Epithelial cell of prostate (primary cell): ENCODE results near the gene USP6.
"Not testable (repeated sequence)": the region's sequence is repeated elsewhere in the genome, so short reads cannot be mapped to it uniquely, and the experiment has no call there.

Source experiments
- DNase-seq: peaks from one replicate; pipeline ENCODE4 v3.0.0-alpha.2; 2011; ENCODE audit warnings: low read depth, low spot score
- H3K27ac ChIP-seq: fragments of 450-650 bp; 2 replicates; pipeline ENCODE4 v1.5.1; 2017; ENCODE audit warnings: mild to moderate bottlenecking

USP6 gene

GRCh38 chr17:5134571-5134970 is 18.7 kb downstream of the USP6 start:
- H3K27ac ChIP-seq, DNase-seq: not testable (repeated sequence)

- H3K27ac ChIP-seq, DNase-seq: not testable (repeated sequence)
These were observed 19.4 kb downstream of the USP6 start for GRCh38 chr17:5135131-5135712.

- no peak overlapping the region for H3K27ac ChIP-seq
- no peak for DNase-seq
These were observed 20.1 kb downstream of the USP6 start for GRCh38 chr17:5135726-5136579.

GRCh38 chr17:5136580-5137412 is 21.0 kb downstream of the USP6 start:
- not testable (repeated sequence) for H3K27ac ChIP-seq, DNase-seq

- DNase-seq, H3K27ac ChIP-seq: not testable (repeated sequence)
These were observed 21.8 kb downstream of the USP6 start for GRCh38 chr17:5137511-5138197.

- H3K27ac ChIP-seq, DNase-seq: not testable (repeated sequence)
These were observed 22.3 kb downstream of the USP6 start for GRCh38 chr17:5138198-5138544.

GRCh38 chr17:5138616-5139457 is 23.0 kb downstream of the USP6 start:
- DNase-seq: no peak
- no peak overlapping the region for H3K27ac ChIP-seq

- no peak for DNase-seq
- no peak overlapping the region for H3K27ac ChIP-seq
These were observed 23.6 kb downstream of the USP6 start for GRCh38 chr17:5139458-5139732.

GRCh38 chr17:5142877-5143276 is 27.0 kb downstream of the USP6 start:
- DNase-seq, H3K27ac ChIP-seq: not testable (repeated sequence)

- H3K27ac ChIP-seq, DNase-seq: not testable (repeated sequence)
These were observed 30.3 kb downstream of the USP6 start for GRCh38 chr17:5146122-5146521.

- H3K27ac ChIP-seq, DNase-seq: not testable (repeated sequence)
These were observed 44.9 kb downstream of the USP6 start for GRCh38 chr17:5160702-5161101.

GRCh38 chr17:5161793-5162192 is 46.0 kb downstream of the USP6 start:
- not testable (repeated sequence) for DNase-seq, H3K27ac ChIP-seq

GRCh38 chr17:5164436-5164835 is 48.6 kb downstream of the USP6 start:
- no peak overlapping the region for H3K27ac ChIP-seq
- no peak for DNase-seq

GRCh38 chr17:5165791-5166564 is 50.1 kb downstream of the USP6 start:
- H3K27ac ChIP-seq, DNase-seq: not testable (repeated sequence)

- H3K27ac ChIP-seq, DNase-seq: not testable (repeated sequence)
These were observed 59.2 kb downstream of the USP6 start for GRCh38 chr17:5175027-5175426.

GRCh38 chr17:5179003-5179402 is 63.2 kb downstream of the USP6 start:
- no peak for DNase-seq
- no peak overlapping the region for H3K27ac ChIP-seq

GRCh38 chr17:5181509-5182305 is 65.9 kb downstream of the USP6 start:
- no peak for DNase-seq
- no peak overlapping the region for H3K27ac ChIP-seq
